Uterus (tissue), 2 donors: ENCODE data around the gene NIBAN1.

Experiments used
- POLR2A ChIP-seq, 2 donors: fragments of 450-650 bp; IDR thresholded peaks; one replicate each; pipeline ENCODE4 v1.6.1; 2016; ENCODE audit warnings: antibody characterized with exemption in 2 of 2, mild to moderate bottlenecking in 1 of 2, moderate library complexity in 1 of 2
- TF ChIP-seq, protein P1 (sequence below), 4 experiments: fragments of 200-600 bp in 2 of 4; fragments of 450-650 bp in 2 of 4; sonication (generic) in 2 of 4; IDR thresholded peaks; one replicate each; pipeline ENCODE4 v1.5.1; 2016 to 2019; ENCODE audit warnings: antibody characterized with exemption in 4 of 4, mild to moderate bottlenecking in 2 of 4, moderate library complexity in 1 of 4

GRCh38 chr1:185016880-185017279 is 42.6 kb upstream of the NIBAN1 start:
- no peak for TF ChIP-seq POLR2A (IDR thresholded peaks at IDR 0.05)
- TF ChIP-seq, protein P1, sequence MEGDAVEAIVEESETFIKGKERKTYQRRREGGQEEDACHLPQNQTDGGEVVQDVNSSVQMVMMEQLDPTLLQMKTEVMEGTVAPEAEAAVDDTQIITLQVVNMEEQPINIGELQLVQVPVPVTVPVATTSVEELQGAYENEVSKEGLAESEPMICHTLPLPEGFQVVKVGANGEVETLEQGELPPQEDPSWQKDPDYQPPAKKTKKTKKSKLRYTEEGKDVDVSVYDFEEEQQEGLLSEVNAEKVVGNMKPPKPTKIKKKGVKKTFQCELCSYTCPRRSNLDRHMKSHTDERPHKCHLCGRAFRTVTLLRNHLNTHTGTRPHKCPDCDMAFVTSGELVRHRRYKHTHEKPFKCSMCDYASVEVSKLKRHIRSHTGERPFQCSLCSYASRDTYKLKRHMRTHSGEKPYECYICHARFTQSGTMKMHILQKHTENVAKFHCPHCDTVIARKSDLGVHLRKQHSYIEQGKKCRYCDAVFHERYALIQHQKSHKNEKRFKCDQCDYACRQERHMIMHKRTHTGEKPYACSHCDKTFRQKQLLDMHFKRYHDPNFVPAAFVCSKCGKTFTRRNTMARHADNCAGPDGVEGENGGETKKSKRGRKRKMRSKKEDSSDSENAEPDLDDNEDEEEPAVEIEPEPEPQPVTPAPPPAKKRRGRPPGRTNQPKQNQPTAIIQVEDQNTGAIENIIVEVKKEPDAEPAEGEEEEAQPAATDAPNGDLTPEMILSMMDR (IDR thresholded peaks at IDR 0.05) = no peak
